Measurements from ENCODE around the gene STN1. TPM values are rescaled to one million over a fixed set of nuclear protein-coding genes. Genes with fewer than 3 reads are reported as not detected.
A peak's percentile ranks its signal among the peaks of the same experiment; 100 is the strongest.

Gene STN1
- total and polyA plus RNA-seq, 2 donors (not counting 1 experiment from before 2014, with no cell fraction given): 21.7 to 36.5 TPM

- Histone ChIP-seq H3K27me3 (ENCODE audit: control insufficient read depth, insufficient read depth, low read length) (no peaks in the 10 kb centered on the region), H3K9me3 (ENCODE audit: control insufficient read depth, insufficient read depth, low read depth, low read length) (no peaks in the 10 kb centered on the region), H3K4me3 (replicated peaks in 1 of 4; ENCODE audit: control extremely low read depth in 1 of 4, insufficient read depth in 1 of 4, low read depth in 3 of 4, low read length in 4 of 4) (no peak overlapping the region), H3K9ac (ENCODE audit: insufficient read depth, low read length) (no peak overlapping the region), H2AFZ (ENCODE audit: low read length) (no peak overlapping the region), H3K79me2 (ENCODE audit: control insufficient read depth, insufficient read depth, low read length) (no peaks in the 10 kb centered on the region), H4K20me1 (ENCODE audit: control insufficient read depth, extremely low read depth, insufficient read depth, low read length) (no peaks in the 10 kb centered on the region), H3K27ac (ENCODE audit: insufficient read depth, low read length) (peak overlapping the region; percentile 52), H3K36me3 (ENCODE audit: control insufficient read depth, insufficient read depth, low read length) (peaks cover 2% of the 10 kb centered on the region), H3K4me2 (ENCODE audit: extremely low read depth, insufficient read depth, low read length) (peak overlapping the region; percentile 67), H3K4me1 (ENCODE audit: control insufficient read depth, extremely low read depth, insufficient read depth, low read length) (peaks cover 14% of the 10 kb centered on the region)
- peak; percentile 86 to 96 for DNase-seq (ENCODE audit: low read depth in 2 of 2)
- TF ChIP-seq CTCF (conservative IDR thresholded peaks at IDR 0.05 in 1 of 2, IDR thresholded peaks at IDR 0.05 in 1 of 2; ENCODE audit: low read depth in 1 of 2, low read length in 2 of 2): peak; percentile 67 to 85
- TF ChIP-seq EZH2 (IDR thresholded peaks at IDR 0.05; ENCODE audit: low read length, missing control alignments): no peak
Measured at GRCh38 chr10:103888113-103888841, 29.7 kb downstream of the STN1 start.

- Histone ChIP-seq H3K4me3 (replicated peaks in 1 of 4; ENCODE audit: control extremely low read depth in 1 of 4, insufficient read depth in 1 of 4, low read depth in 3 of 4, low read length in 4 of 4) (no peak overlapping the region), H3K4me1 (ENCODE audit: control insufficient read depth, extremely low read depth, insufficient read depth, low read length) (peaks cover 14% of the 10 kb centered on the region), H3K27ac (ENCODE audit: insufficient read depth, low read length) (no peak overlapping the region), H4K20me1 (ENCODE audit: control insufficient read depth, extremely low read depth, insufficient read depth, low read length) (no peaks in the 10 kb centered on the region), H3K4me2 (ENCODE audit: extremely low read depth, insufficient read depth, low read length) (no peak overlapping the region), H3K9ac (ENCODE audit: insufficient read depth, low read length) (no peak overlapping the region), H3K79me2 (ENCODE audit: control insufficient read depth, insufficient read depth, low read length) (no peaks in the 10 kb centered on the region), H3K27me3 (ENCODE audit: control insufficient read depth, insufficient read depth, low read length) (no peaks in the 10 kb centered on the region), H3K9me3 (ENCODE audit: control insufficient read depth, insufficient read depth, low read depth, low read length) (no peaks in the 10 kb centered on the region), H2AFZ (ENCODE audit: low read length) (no peak overlapping the region), H3K36me3 (ENCODE audit: control insufficient read depth, insufficient read depth, low read length) (peaks cover 5% of the 10 kb centered on the region)
- peak; percentile 33 to 75 for DNase-seq (ENCODE audit: low read depth in 2 of 2)
- TF ChIP-seq EZH2 (IDR thresholded peaks at IDR 0.05; ENCODE audit: low read length, missing control alignments) (no peak), CTCF (conservative IDR thresholded peaks at IDR 0.05 in 1 of 2, IDR thresholded peaks at IDR 0.05 in 1 of 2; ENCODE audit: low read depth in 1 of 2, low read length in 2 of 2) (no peak)
Measured at GRCh38 chr10:103885617-103886016, 32.4 kb downstream of the STN1 start.

- Histone ChIP-seq H3K36me3 (ENCODE audit: control insufficient read depth, insufficient read depth, low read length) (peaks cover 5% of the 10 kb centered on the region), H3K4me1 (ENCODE audit: control insufficient read depth, extremely low read depth, insufficient read depth, low read length) (peaks cover 14% of the 10 kb centered on the region), H3K9me3 (ENCODE audit: control insufficient read depth, insufficient read depth, low read depth, low read length) (no peaks in the 10 kb centered on the region), H3K27ac (ENCODE audit: insufficient read depth, low read length) (no peak overlapping the region), H3K79me2 (ENCODE audit: control insufficient read depth, insufficient read depth, low read length) (no peaks in the 10 kb centered on the region), H3K4me2 (ENCODE audit: extremely low read depth, insufficient read depth, low read length) (no peak overlapping the region), H3K9ac (ENCODE audit: insufficient read depth, low read length) (no peak overlapping the region), H2AFZ (ENCODE audit: low read length) (no peak overlapping the region), H3K27me3 (ENCODE audit: control insufficient read depth, insufficient read depth, low read length) (no peaks in the 10 kb centered on the region), H4K20me1 (ENCODE audit: control insufficient read depth, extremely low read depth, insufficient read depth, low read length) (no peaks in the 10 kb centered on the region), H3K4me3 (replicated peaks in 1 of 4; ENCODE audit: control extremely low read depth in 1 of 4, insufficient read depth in 1 of 4, low read depth in 3 of 4, low read length in 4 of 4) (no peak overlapping the region)
- peak; percentile 80 to 82 for TF ChIP-seq CTCF (conservative IDR thresholded peaks at IDR 0.05 in 1 of 2, IDR thresholded peaks at IDR 0.05 in 1 of 2; ENCODE audit: low read depth in 1 of 2, low read length in 2 of 2)
- no peak for TF ChIP-seq EZH2 (IDR thresholded peaks at IDR 0.05; ENCODE audit: low read length, missing control alignments)
- DNase-seq (ENCODE audit: low read depth in 2 of 2): peak; percentile 32 to 76
Measured at GRCh38 chr10:103884681-103885139, 33.3 kb downstream of the STN1 start.
